HG02759 (cell line): Measurements from ENCODE around the gene RELT.

Source experiments
- ATAC-seq: cut with Tn5 transposase; IDR thresholded peaks from one replicate; pipeline ENCODE4 v1.9.1; 2021; ENCODE audit warnings: mild to moderate bottlenecking, moderate library complexity; ENCODE audit not compliant: unreplicated experiment

RELT gene

DNA sequence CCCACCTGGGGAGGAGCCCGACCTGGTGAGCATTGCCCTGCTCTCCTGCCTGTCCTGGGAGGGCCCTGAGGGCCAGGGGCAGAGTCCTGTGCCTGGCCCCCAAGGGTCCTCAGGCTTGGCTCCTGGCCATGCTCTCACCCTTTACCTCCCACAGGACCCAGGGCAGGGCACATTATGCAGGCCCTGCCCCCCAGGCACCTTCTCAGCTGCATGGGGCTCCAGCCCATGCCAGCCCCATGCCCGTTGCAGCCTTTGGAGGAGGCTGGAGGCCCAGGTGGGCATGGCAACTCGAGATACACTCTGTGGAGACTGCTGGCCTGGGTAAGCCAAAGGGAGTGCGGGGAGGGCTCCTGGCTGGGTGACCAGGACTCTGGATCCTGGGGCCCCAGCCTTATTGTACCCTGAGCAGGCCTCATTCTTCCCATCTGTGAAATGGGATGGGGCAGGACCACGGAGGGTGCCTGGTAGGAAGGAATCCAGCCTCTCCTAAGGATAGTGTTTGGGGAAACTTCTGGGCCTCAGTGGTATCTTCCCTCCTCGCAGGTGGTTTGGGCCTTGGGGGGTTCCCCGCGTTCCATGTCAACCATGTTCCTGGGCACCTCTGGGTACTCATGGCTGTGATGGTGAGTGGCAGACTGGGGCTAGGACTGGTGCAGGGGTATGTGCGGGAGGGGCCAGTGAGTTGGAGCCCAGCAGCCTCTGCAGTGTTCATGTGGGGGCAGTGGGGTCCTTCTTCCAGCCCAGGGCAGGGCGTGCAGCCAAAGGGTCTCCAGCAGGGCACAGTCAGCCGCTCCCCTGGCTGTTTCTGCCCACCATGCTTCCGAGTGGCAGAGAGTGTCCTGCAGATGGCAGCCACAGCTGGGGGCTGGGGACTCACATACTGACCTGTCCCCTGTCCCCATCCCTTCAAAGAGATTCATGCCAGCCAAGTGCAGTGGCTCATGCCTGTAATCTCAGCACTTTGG, 14.7 kb downstream of the RELT start:
- ATAC-seq: no peak

DNA sequence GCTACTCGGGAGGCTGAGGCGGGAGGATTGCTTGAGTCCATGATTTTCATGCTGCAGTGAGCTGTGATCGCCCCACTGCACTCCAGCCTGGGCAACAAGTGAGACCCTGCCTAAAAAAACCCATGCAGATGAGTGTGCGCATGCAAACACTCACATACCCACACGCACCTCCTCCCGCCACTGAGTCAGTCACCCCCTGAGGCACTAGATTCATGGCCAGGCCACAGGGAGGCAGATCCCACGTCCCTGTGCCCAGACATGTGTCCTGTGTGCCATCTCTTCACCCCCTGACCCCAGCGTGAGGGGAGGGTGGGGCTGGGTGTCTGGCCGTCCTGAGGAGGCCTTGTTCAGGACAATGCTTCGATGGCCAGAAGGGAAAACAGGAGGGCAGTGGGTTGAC, 15.5 kb downstream of the RELT start:
- no peak for ATAC-seq

DNA sequence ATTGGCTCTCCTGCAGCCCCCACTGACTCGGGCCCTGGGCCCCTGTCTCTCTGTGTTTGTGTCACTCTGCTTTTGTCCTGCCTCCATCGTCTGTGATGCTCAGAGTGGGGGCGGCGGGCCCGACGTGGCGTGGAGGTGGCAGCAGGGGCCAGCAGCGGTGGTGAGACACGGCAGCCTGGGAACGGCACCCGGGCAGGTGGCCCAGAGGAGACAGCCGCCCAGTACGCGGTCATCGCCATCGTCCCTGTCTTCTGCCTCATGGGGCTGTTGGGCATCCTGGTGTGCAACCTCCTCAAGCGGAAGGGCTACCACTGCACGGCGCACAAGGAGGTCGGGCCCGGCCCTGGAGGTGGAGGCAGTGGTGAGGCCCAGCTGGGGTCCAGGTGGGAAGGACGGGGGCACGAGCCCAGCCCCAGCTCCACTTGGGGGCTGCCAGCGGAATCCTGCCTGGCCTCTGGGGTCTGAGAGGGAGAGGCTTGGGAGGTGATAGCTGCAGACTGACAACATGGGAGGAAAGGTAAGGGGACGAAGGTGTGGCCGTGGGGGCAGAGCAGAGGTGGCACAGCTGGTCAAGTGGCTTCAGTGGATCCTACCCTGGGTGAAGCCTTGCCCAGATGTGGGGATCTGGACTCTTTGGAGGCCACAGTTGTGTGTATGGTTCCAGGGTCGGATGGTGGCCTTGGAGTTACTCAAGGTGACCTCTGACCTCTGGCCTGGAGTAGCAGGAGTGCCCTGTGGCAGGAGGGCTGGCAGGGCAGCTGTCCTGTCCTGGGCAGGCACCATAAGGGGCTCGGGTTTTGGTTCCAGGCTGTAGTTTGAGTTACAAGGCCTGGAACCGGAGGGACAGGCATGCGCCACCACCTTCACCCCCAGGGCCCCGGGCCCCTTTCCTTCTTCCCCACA, 16.2 kb downstream of the RELT start:
- no peak for ATAC-seq

DNA sequence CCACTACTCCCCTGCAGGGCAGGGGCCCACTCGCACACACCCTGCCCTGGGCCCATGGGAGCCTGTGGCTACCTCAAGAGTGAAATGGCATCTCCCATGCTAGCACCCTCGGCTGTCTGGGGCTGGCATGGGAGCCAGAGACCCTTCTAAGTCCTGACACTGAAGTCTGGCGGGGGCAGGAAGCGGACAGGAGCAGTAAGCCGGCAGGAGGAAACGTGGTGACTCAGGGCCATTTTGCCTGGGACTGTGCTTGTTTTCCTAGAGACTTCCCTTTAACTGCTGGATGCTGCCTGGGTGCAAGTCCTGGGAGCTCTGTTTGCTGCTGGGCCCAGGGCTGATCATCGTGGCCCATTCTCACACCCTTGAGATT, 16.8 kb downstream of the RELT start:
- ATAC-seq: no peak

DNA sequence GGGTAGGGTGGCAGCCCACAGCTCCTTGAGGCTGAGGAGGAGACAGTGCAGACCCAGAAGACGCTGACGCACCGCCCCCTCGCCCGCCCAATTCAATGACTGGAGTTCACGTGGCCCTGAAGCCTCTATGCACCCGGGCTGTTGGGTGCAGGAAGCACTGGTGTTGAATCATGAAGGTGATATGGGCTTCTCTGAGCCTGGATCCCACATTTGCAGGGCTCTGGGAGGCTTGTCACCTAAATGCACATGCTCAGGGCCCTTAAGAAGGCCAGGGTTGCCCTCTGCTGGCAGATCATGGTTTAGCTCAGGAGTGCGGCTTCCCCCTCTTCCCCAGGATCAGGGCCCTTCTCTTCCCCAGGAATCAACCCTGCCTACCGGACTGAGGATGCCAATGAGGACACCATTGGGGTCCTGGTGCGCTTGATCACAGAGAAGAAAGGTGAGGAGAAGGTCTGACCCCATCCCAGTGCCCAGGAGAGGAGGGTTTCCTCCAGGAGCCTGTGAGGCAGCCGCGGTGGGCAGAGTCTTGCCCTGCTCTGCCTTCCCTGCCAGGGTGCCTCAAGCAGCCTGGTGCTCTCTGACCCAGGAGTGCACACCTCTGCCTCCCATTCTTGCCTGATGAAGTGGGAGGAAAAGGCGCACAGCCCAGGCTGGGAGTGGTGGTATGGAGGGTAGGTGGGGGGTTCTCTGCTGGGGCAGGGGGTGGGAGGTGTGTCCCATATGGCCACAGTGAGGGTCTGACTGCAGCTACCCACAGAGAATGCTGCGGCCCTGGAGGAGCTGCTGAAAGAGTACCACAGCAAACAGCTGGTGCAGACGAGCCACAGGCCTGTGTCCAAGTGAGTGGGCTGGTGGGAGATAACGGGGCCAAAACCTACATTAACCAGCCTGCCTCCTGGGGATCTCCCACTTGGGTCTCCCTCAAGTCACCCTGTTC, 17.5 kb downstream of the RELT start:
- ATAC-seq: no peak

DNA sequence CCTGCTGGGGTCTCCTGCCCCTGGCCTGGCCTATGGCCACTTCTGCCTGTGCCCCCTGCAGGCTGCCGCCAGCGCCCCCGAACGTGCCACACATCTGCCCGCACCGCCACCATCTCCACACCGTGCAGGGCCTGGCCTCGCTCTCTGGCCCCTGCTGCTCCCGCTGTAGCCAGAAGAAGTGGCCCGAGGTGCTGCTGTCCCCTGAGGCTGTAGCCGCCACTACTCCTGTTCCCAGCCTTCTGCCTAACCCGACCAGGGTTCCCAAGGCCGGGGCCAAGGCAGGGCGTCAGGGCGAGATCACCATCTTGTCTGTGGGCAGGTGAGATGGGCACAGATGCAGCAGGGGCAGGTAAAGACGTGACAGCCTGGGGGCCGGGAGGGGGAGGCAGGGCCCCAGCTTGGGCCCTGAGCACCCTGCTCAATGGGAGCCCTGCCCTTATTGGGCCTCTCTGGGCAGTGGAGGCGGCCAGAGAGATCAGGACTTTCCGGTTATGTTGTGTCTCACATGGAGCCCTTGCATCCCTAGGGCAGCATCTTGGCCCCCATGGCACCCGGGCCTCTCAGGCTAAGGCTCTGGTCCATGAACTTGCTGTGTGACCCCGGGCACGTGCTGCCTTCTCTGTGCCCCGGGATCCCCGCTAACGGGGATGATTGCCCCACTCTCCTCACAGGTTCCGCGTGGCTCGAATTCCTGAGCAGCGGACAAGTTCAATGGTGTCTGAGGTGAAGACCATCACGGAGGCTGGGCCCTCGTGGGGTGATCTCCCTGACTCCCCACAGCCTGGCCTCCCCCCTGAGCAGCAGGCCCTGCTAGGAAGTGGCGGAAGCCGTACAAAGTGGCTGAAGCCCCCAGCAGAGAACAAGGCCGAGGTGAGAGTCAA, 18.5 kb downstream of the RELT start:
- ATAC-seq: no peak

DNA sequence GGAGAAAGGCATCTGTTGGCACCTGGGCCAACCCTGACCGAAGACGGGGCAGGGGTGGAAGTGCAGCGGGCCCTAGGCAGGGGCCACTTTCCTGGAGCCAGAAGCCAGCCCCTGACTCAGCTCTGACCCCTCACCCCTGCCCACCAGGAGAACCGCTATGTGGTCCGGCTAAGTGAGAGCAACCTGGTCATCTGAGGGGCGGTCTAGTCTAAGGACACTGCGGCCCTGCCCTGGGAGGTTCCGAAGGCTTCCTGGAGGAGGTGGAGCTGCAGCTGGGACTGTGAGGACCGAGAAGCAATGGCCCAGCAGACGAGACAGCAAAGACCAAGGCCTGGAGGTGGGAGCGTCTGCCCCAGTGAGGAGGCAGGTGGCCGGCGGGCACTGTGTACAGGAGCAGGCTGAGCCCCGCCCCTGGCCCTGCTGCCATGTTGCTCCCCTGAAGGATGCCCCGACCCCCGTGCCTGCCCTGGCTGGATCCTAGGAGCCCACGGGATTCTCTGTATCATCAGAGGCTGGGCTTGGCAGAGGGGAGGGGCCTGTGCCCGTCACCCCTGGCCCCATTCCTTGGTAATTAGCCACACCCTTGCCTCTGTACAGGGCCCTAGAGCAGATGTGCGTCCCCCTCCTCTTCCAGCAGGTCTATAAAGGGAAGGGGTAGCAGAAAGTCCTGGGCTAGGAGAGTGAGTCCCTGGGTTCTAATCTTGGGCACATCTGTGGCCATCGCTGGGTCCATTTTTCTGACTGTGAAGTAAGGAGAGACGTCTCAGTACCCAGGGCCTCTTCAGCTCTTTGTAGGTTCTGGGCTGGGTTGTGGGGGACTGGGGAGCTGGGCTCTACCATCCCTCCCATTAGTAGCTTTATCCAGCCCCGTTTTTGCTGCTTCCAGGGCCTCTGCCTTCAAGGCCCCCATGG, 19.4 kb downstream of the RELT start:
- ATAC-seq: no peak

DNA sequence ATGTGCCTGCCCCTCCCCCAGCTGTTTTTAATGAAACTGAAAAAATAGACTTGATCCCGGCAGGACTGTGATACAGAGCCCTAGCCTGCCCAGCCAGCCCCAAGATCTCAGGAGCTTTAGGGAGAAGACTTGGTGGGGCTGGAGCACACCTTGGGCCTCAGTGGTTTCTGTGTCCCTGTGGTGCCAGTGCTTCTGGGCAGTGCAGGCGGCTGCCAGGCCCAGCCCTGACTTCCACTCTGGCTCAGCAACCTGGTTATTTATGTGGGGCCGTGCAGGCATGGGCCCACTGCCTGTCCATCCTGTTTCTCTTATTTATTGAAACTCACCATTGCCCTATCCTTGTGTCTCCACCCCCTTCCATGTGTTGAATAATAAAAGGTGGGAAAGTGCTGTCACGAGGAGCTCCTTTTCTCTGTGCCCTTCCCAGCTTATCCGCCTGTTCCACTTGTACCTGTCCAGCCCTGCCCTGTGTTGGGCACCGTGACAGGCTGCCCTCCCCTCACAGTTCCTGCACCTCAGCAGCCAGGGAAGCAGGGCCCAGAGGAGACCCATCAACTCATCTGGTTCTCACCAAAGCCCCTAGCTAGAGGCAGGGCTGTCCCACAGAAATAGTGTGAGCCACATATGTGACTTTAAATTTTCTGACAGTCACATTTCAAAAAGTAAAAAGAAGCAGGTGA, 20.2 kb downstream of the RELT start:
- ATAC-seq: no peak

DNA sequence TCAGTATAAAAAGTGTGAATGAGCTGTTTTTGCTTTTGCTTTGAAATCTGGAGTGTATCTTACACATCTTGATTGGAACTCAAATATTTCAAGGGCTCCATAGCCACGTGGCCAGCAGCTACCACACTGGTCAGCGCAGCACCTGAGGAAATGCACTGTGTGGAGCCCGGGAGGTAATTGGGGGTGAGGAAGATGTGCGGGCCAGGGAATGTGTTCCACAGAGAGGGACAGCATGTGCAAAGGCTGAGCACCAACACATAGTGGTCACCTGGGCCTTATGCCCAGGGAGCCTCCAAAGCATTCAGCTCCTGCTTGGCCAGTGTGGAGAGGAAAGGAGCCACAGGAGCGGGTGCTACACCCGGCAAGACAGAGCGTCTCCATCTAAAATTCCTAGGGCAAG, 20.8 kb downstream of the RELT start:
- ATAC-seq: no peak

DNA sequence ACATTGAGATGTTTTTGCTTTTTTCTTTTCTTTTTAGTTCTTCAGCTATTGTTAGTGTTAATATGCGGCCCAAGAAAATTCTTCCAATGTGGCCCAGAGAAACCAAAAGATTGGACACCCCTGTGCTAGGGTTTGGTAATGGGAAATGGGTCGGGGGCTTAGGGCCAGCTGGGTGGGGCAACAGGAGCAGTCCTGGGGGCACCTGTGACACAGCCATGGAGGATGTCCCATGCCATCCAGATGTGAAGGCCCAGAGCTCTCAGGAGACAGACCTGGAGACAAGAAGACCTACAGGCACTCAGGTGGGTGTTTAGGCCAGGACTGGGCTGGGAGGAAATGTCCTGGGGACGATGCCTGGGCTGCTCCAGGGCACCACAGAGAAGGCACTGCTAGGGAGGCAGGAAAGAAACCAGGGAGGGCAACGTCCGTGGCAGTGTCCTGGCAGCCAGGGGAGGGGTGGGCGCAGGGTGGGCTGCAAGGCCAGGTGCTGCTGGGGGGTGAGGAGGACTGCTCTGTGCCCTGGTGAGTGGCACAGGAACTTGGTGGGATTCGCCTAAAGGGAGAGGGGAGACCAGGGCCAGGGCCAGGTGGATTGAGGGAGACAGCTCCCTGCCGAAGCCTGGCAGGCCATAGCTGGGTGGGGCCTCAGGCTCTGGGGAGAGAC, 21.4 kb downstream of the RELT start:
- no peak for ATAC-seq

DNA sequence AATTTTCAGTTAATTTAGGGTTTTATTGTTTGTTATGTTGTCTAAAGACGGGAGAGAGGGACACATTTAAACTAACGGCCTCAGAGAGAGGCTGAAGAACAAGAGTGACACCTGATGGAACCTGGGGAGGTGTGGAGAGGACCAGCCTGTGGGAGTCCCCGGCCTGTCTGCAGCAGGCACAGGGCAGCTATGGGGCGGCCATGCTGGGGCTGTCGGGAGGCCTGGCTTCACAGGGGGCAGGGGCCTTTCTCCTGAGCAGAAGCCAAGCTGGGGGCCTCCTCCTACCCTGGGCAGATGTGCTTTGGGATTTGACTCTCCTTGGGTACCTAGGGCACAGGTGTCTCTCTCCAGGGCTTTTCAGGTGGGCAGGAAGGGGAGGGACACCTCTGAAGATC, 21.9 kb downstream of the RELT start:
- ATAC-seq: no peak

DNA sequence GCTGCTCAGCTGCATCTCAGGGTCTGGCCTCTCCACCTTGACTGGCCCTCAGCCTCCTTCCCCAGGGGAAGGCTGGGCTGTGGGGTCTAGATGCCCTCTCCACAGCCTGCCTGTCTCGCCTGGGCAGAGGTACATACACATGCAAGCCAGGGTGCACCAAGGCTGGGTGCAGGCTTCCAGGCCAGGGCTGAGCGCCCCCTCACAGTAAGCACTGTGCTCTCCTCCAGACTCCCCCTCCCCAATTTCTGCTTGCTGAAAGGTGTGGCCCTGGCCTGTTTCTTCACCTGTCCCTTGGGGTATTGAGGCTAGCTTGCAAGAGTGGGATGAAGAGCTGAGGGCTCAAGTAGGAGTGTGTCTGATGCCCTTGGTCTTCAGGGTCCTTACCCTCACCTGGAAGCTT, 22.5 kb downstream of the RELT start:
- no peak for ATAC-seq

DNA sequence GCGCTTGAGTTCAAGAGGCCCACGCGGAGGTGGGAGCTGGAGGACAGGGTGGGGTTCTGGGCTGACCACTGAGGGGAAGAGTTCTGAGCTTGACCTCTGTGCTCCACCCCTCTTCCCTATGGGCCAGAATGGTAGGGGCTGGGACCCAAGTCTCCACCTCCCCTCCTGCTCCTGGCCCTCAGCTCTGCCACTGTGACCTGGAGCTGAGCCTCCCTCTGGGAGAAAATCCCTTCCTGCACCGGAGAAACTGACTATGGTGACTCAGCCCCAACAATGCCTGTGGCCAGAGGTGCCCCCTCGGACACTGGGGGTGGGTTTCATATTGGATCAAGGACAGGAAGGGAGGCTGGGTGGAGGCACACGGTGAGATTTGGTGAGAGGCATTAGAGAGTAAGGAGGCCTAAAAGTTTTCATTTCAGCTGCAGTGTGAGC, 23.0 kb downstream of the RELT start:
- ATAC-seq: no peak

DNA sequence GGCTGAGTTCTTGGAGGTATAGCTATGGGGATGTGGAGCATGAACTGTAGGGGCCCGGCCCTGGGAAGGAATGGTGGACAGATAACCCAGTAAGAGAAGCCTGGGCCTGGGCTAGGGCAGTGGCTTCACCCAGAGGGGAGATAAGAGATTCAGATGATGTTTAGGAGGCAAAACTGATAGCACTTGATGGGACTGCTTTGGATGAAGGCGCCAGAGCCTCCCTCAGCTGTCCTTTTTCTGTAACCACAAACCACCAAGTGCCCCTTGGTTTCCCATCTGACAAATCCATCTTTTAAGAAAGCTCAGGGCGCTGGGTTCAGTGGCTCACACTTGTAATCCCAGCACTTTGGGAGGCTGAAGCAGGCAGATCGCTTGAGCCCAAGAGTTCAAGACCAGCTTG, 23.4 kb downstream of the RELT start:
- no peak for ATAC-seq

DNA sequence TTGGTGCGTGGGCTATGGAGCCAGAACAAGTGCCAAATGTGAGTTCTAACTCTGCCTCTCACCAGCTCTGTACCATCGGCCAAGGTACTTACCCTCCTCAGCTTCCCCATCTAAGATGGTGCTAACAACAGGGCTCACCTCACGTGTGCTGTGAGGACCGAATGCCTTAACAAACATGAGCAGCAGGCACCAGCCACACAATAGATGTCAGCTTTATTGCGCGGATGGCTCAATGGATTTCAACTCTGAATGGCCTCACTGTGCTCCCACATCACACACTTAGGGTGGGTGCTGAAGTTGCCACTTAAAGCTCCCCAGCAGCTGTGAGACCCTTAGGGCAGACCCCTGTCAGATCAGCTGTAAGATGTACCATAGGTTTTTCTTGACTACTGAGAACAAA, 24.1 kb downstream of the RELT start:
- ATAC-seq: no peak

DNA sequence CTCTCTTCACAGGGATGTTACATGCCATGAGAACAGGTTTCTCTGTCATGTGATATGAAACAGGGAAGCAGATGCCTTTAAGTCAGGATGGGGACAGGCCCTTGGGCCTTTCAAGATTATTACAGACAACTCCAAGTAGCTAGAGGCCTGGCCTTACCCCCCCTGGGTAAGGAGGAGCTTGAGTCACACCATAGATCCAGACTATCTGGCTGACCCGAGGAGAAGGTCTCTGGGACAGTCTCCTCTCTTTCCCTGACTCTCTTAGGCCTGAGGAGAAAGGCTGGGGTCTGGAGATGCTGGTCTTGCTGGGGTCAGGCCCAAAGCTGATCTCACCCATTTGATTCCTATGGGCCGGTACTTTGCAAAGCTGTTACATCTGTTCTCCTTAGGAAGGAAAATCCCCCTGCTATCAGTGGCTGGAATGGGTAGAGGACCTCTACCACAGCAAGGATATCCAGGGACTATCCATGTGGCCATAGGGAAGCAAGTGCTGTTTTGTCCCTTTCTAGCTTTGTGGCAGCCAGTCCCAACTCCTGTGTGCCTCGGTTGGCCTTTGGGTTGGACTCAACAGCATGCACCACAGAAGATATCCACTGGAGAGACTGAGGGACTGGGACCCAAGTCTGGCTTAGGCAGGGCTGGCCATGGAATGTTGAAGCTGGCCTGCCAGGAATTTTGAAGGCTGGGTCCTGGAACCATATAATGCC, 25.2 kb downstream of the RELT start:
- ATAC-seq: no peak
